ENCODE data around the gene SYNJ2.
A peak's percentile ranks its signal among the peaks of the same experiment; 100 is the strongest.

SYNJ2 gene

DNA sequence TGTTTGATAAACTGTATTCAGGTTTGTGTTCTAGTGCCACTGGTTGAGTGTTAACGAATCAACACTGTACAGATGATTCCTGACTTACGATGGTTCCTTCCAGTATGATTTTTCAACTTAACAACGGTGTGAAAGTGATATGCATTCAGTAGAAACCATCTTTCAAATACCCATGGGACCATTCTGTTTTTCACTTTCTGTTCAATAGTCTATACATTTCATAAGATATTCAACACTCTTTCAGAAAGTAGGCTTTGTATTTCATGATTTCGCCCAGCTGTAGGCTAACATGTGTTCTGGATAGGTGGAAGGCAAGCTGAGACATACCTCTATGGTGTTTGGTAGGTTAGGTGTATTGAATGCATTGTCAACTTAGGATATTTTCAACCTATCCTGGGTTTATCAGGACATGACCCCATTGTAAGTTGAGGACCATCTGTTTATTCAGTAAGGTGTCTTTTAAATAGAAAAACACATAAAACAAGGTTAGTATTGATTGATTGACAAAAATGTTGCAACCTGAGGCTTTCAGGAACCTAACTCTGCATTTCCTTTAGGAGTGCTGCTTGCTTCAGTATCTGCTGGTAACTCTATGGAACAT, 32.3 kb downstream of the SYNJ2 start:
- no peak for DNase-seq

DNA sequence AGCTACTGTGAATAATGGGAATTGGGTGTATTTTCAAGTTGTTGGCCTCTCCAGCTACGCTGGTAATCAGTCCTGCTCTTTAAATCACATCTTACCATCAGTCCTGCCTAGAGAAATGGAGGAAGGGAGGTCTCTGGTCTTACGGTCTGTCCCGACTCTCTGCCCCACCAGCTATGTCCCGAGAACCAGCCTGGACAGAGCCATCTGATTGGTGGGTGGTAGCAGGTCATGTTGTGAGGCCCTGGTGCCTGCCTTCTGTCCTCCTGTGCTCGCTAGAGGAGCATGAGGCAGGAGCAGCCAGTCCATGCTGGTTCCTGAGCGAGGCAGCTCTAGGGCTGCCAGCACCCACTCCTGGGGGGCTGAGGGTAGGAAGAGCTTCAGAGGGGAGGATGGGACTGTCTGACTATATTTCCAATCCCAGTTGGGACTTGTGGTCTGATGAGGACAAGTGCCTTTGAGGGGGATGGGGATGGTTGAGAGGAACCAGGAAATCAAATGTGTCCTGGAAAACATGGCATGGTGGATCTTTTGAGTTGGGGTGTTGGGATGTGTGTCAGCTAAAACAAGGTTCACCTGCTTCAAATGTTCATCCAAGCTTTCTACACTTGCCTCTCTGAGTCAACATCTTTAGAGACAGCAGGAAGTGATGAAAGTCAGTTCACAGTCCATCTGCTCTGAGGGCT, 33.0 kb downstream of the SYNJ2 start:
- DNase-seq, result peak; percentile 42

DNA sequence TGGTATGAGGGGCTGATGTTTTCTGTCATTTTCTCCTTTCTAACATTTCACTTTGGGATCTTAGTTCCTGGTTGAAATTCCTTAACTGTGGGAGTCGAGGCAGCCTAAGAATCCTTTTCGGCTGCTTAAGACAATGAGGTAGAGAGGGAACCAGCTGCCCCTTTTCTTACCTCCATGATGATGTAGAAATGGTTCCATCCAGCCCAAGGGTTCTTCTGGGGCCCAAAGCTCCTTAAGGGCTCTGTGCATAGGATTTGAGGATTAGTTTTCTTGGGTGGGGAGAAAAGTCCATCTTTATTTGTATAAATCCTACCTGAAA, 33.5 kb downstream of the SYNJ2 start:
- no peak for DNase-seq

DNA sequence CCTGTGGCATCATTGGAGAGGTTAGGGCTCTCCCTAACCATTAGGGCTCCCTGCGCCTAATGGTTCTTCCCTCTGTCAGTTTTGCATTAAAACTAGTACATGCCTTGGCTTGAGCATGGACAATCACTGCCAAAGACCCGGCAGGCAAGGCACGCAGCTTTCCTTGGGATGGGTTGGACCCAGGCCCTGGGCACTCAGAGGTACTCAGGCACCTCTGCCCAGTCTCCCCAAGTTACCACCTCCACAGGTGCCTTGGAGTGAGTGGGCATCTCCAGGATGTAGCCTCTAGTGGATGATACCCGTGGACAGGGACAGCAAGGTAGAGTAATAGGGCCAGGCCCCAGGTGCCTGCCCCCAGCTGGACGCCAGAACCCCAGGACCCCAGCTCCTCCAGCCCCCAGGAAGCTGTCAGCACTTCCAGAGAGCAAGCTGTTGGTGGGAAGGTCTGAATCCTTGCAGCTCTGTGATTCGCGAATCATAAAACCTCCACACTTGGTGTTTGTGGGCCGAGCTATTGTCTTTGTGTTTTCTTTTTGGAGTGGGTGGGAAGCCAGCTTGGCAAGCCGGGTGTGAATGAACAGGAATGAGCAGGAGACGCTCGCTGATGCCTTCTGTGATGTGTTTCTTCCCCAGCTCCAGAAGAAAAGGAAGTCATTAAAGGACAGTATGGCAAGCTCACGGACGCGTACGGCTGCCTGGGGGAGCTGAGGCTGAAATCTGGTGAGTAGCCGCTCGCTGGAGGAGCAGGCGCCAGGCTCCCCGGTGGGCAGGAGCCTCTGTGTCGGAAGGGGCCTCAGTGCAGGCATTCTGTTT, 35.1 kb downstream of the SYNJ2 start:
- peak; percentile 73 for DNase-seq

DNA sequence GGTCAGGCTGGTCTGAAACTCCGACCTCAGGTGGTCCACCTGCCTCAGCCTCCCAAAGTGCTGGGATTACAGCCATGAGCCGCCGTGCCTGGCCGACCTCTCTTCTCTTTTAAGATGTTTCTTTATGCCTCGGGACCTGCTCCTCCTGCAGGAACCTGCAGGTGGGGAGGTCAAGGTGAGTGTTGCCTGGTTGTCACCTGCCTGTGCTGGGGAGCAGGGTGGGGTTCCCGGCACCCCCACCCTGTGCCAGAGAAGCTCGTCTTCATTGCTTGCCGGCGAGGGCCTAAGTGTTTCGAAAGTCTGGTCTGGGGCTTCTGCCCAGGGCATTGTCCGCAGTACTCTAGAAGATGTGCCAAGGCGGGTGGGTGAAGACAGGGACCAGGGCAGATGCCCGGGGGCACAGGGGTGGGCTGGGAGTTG, 36.0 kb downstream of the SYNJ2 start:
- no peak for DNase-seq

DNA sequence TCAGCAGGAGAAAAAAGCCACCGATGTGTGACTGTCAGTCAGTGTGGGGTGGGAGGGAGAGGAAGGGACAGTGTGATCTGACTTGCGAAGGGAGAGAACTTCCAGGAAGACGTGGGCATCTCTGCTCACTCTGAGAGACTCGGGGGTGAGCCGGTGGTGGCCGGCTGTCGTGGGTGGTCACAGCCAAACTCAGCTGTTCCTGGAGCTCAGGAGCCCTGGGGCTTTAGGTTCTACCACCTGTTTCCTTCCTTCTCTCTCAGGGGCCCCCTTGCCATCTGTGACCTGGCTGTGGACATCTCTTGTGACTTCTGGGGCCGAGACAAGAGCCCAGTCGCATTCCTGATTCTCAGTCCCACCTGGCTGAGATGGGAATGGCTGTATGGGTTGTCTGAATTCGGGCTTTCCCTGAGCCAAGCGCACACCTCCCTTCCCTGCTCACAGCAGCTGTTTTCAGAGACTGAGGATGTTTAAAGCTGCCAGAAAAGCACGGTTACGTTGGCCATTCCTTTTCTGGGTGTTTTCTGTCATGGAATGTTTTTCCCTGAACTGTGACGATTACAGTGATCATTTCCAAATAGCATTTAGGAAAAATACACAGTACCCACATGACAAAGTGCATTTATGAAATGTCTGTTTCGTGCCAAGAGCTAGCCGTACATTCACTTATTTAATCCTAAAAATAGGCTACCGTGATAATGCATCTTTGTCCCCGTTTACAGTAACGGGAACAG, 36.5 kb downstream of the SYNJ2 start:
- peak; percentile 74 for DNase-seq

DNA sequence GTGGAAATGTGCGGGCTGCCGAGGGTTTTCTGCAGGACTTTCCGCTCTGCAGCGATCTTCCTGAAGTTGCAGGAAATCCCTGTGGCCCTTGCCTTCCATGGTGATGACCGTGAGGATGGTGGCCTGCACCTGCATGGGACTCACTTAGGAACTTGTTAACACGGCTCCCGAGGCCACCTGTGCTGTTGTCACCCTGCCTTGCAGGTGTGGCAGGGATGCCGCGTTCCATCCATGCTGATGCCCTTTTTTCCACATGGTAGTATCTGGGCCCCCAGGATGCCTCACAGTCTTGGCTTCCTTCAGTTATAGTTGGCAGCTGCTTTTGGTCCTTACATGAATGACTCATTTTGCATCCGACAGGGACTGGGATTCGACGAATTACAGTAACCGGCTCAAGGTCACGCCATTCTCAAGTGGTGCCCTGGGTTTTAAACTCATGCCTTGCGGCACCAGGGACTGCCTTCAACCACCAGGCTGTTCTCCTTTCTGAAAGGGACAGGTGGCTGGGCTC, 37.2 kb downstream of the SYNJ2 start:
- DNase-seq, result peak; percentile 70

DNA sequence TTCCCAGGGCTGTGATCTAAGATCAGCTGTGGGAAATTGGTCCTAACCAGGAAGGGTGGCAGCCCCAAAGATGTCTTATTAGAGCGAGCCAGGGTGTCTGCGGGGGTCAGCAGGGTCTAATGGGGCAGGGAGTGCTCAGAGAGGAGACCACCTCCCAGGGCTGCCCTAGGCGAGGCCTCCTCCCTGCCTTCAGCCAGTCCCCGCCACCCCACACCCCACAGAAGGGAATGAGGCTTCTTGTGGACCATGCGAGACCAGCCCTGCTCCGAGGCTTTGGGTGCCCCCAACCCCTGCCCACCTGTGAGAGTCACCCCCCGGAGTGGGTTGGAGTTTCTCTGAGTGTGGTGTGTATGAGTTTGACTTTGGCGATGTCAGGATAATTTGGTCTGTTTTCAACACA, 37.8 kb downstream of the SYNJ2 start:
- DNase-seq, result no peak

DNA sequence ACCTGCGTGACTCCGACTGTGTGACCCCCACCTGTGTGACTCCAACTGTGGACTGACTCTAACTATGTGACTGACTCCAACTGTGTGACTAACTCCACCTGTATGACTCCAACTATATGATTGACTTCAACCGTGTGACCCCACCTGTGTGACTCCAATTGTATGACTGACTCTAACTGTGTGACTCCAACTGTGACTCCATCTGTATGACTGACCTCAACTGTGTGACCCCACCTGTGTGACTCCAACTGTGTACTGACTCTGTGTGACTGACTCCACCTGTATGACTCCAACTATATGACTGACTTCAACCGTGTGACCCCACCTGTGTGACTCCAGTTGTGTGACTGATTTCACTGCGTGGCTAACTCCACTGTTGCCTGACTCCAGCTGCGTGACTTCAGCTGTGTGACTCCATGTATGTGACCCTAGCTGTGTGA, 38.6 kb downstream of the SYNJ2 start:
- DNase-seq, result no peak

DNA sequence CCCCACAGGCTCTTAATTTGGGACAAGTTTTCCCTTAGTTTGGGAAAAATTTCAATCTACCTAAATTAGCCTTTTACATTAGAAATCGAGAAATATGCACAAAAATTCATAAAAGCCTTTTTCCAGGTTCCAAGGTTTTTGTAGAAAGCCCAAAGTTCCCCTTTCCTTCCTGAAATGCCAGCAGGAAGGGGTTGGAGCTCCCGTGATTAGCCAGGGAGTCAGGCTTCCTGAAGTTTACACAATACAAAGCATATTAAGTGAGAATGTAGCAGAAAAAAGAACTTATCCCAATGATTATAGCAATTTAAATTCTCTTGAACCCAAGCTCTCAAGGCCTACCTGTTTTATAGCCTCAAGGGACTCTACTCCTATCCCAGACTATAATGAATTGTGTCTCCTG, 39.1 kb downstream of the SYNJ2 start:
- no peak for DNase-seq

DNA sequence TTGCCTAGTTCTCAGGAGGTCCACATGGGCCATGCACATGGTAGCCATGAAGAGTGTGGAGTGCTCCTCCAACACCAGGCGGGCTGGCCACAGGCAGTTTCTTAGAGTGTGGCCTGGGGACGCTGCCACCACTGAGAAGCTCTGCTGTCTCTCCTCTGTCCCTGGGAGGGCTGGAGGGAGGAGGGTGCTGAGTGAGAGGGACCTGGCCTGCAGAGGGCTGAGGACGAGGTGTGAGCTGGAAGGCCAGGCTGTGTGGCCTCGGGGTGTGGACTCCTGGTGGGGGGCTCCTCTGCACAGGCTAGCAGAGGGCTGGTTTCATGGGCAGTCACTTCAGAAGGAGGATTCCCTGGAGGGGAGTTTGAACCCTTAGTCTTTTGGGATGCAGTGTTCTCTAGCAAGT, 39.7 kb downstream of the SYNJ2 start:
- no peak for DNase-seq

DNA sequence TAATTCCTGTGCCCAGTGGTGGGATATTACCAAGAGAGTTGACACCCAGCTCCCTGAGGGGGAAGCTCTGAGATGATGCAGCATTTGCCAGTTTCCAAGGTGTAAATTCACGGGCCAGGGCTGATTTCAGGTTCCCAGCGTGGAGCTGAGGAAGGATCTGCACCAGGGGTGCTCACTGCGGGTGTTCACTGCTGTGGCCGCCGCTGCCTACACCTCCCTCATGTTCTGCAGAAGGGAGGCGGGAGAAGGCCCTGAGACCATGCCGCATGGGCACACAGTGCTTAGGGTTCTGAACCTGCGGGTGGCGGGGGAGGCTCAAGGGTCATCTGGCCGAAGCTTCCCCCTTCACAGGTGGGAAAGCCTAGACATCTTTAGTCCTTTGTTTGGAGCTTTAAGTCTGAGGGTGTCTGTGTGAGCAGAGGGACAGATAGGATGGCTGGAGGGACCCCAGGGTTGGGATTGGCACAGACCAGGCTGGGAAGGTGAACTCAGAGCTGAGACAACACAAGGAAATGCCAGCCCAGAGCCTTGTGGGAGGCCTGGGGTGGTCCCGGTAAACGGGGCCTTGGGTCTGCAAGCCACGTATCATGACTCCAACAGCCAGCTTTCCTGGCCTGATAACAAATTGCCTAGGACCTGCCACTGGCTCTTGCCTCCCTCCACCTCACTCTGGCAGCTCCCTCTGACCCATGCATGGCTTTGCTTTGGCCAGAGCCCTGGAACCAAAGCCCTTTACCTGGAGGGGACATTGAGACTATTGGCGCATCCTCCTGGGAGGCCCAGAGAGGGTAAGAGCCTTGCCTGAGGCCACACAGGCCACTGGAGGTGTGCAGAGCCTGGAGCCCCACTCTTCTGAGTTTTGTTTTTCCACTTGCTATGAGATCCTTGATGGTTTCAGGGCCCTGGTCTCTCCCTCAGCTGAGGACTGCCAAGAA, 40.4 kb downstream of the SYNJ2 start:
- no peak for DNase-seq

DNA sequence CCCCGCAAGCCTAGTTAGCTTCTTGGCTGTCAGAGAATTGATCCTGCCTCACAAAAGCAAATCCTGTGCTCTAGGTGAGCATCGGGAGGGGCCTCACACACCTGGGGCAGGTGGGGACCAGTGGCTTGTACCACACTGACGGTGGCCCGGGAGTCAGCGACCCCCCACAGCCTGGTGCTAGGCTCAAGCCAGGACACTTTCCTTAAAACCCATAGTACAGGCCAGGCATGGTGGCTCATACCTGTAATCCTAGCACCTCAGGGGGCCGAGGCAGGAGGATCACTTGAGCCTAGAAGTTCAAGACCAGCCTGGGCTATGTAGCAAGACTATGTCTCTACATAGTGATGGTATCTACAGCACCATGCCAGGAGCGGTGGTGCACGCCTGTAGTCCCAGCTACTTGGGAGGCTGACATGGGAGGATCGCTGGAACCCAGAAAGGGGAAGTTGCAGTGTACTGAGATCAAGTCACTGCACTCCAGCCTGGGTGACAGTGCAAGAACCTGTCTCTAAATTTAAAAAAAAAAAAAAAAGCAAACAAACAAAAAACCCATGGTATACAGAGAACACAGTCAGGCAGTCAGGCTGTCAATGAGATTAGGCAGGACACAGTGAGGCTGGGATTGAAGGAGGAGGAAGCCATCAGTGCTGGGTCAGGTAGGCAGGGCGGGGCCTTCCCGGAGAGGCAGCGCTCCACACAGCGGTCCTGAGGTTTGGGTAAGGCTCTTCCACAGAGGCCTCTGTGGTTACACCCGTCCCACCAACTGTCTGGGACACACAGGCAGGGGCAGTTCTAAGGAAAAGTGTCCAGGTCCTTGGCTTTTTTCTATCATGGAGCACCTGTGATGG, 41.3 kb downstream of the SYNJ2 start:
- DNase-seq, result no peak

DNA sequence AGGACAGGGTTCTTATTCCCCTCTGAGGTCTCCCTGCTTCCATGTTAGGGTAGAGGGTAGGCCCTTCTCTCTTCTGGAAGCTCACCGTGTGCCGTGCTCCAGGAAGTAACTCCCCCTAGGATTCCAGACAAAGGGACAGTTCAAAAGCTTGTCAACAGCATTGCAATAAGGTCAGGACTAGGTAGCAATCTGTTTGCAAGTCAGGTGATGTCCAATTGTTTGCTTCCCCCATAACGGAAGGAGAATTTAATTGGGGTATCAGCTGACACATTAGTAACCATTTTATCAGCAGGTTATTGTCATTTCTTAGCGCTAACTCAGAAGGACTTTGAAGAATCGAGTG, 41.9 kb downstream of the SYNJ2 start:
- no peak for DNase-seq

DNA sequence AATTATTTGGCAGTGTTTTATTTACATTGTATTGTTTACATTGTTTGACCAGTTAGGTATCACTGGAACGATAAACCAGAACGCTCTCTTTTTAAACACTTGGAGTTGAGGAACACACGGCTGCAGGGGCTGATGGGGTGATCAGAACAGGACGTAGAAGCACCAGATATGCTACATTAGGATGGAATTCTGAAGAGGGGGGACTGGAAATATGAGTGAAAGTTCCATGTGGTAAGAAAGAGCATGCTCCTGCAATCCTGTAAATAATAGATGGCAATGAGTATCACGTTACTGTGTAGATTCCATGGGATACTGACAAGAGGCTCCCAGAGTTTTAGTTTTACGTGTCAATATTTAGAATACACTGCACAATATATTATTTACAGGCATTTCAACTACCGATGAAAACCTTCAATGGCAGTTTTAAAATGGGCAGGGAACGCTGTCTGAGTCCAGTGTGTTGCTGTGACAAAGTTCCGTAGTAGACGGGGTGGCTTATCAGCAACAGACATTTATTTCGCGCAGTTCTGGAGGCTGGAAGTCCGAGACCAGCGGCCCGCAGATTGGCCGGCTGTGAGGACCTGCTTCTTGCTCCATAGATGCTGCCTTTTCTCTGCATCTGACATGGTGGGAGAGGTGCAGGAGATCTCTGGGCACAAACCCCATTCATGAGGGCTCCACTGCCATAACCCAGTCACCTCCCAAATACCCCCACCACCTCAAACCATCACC, 43.1 kb downstream of the SYNJ2 start:
- no peak for DNase-seq

DNA sequence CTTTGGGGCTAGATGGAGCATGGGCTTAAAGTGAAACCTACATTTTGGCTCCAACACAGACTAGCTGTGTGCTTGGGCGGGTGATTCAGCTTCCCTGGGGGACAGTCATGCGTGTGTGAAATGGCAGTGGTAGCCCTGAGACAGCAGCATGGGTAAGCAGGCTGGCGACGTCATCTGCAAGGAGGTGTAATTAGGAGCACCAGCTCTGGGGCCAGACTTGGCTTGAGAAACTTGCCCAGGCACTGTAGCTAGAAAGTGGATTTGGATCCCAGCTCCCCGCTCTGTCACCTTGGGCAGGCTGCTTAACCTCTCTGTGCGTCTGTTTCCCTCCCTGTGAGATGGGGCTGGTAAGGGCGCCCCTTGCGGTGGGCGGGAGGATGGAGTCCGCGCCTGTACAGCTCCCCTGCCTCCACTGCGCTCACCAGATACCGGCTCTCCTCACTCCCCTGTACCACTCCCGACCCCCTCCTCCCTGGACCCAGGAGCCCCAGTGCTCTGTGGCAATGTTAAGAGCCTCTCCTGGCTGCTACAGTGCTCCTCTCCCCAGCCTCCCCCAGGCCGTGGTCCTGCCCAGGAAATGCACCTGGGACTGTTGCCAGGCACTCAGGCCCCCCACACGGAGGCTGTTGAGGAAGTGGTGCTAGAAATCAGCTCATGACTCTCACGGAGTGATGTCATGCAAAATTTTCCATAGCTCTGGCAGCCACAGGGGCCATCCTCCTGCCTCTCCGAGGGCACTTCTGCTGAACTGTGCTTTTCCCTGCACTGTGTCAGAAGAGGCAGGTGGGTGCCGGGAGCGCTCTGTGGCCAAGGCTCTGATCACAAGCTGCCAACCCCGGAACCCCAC, 44.6 kb downstream of the SYNJ2 start:
- DNase-seq, result peak; percentile 98

DNA sequence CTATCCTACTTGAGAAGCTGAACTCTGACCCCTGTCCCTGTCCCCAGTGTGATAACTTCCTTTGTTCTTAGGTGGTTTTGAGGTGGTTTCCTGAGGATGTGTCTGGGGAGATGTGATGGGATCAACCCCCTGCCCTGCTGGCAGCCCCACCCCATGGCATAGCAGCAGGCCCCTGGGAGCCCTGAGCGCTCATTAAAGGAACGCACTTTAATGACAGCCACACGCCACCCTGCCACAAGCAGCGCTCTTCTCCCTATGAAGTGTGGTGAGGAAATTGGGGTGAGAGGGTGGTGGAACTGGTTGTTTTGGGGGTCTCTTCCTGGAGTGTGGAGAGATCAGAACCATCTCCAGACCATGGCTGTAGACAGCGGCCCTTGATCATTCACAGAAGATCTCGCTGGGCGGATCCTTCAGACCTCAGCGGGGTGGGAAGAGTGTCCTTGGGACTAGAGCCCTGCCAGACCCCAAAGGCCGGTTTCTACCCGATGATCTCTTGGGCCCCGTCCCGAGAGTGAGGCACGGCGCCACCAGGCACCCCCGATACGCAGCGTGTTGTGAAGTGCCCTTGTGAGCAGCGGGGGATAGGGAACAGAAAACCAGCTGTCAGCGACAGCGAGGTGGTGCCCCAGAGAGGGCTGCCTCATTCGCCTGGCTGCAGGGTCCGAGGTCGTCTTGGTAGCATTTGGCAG, 45.4 kb downstream of the SYNJ2 start:
- no peak for DNase-seq

DNA sequence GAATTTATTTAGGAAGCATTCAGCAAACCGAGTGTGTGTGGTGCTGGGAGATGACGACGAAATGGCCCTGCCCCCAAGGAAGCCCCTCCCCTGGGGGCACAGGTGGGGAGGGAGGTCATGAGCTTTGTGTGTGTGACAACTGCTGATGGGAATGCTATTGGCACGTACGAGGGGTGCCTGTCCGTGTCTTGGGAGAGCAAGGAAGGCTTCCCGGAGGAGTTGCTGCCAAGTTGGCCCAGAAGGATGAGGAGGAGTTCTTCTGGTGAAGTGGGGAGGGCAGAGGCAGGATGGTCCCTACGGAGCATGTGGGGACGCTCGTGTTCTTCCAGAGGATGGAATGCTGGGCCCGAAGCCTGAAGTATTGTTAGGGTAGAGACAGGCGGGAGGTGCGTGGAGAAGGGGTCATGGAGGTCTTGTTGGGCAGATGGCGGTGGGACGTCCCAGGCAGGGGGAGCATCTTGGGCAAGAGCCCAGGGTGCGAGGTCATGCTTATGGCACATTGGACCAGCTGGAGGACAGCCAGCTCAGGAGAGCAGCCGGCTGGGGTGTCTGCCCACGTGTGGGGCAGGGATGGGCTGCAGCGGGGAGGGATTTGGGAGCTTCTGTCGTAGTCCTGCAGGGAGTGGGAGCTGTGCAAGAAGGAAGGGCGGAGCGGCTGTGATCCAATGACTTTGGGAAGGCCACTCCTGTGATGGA, 46.1 kb downstream of the SYNJ2 start:
- DNase-seq, result no peak
